ENCODE data around the gene MAEA. TPM values are rescaled to one million over a fixed set of nuclear protein-coding genes. Genes with fewer than 3 reads are reported as not detected.
A peak's percentile ranks its signal among the peaks of the same experiment; 100 is the strongest.

MAEA gene
- total and polyA plus RNA-seq, 9 of the 15 experiments (the other 6 are each of a cell fraction or from before 2014, with no cell fraction given), result 2.1 to 86.5 (median 45.0) TPM

DNA sequence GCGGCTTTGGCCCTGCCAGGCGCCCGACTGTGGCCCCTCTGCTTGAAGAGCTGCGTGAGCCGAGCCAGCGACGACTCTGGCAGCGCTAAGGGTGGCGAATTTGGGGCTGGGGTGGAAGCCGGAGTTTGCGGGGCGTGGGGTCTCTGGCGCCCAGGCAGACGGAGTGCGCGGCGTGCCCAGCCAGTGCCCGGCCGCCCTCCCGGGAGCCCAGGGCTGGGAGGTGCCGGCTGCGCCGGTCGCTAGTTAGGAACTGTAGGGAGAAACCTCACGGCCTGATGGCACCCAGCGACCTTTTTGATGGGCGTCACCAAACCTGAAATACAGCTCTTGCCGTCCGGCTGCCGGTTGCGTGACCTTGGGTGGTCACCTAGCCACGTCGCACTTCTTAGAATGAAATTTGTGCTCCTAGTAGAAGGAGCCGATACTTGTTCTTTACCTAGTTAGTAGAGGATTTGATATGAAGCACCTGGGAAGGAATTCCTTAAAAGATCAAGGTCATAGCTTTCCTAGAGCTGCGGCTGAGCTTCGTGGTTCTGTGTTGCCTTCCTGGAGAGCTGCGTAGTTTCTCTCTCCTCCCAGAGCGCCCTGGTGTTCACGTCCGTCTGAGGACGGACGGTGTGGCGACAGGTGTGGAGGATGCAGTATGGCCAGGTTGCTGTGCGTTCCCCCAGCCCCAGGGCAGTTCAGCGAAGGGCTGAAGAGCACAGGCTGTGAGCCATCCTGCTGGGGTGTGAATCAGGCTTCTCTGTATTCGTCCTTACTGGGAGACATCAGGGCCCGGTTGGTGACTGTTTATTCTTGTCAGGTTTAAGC is 680 bp downstream of the MAEA start:
- TSS peak; percentile 53 for BruUV-seq (replicated peaks)
- peak overlapping the region; percentile 88 for H3K27ac ChIP-seq (ENCODE audit: extremely low read depth, low read depth, low read length)
- peaks cover 40% of the 10 kb centered on the region; the same call in 2 of the 3 replicates for H3K36me3 ChIP-seq (ENCODE audit: control insufficient read depth, insufficient read depth, low read length)
- ChIA-PET POLR2A (interaction anchor here (0.7 to 2.4 kb wide), 11 partner anchors 9 to 174 kb away, joined by 3 to 30 read pairs (median 4); partner anchors contain the start of gene UVSSA), CTCF (ENCODE audit: low intra/inter-chr PET ratio) (interaction anchor here (0.6 kb wide), 1 partner anchor 219 kb away, joined by 3 read pairs; no protein-coding TSS in a partner anchor)
- H3K4me3 ChIP-seq, result peak overlapping the region; percentile 95
- in situ Hi-C loops (cut with MboI) (no loop called here), intact Hi-C loops (cut with micrococcal nuclease) (no loop called here)
- DNase-seq (ENCODE audit: extremely low read depth in 1 of 4, low spot score in 3 of 4) (peak in 3 of 4 experiments; percentile 20 to 53 (median 41)), FAIRE-seq (peak; percentile 66), ATAC-seq (peak; percentile 35)
- H3K9me3 ChIP-seq (replicated peaks; ENCODE audit: control insufficient read depth, insufficient read depth, low read depth, low read length), result 0 out of 2 replicates have a peak, but pooled peaks cover 2% of the 10 kb centered on the region
- H3K4me1 ChIP-seq (replicated peaks in 1 of 2; ENCODE audit: control insufficient read depth in 2 of 2, insufficient read depth in 2 of 2, low read length in 2 of 2), result peaks cover 11 to 47% of the 10 kb centered on the region in 2 experiments; a peak in 4 of 5 replicates
- no peaks in the 10 kb centered on the region for H3K9me1 ChIP-seq (ENCODE audit: control insufficient read depth, insufficient read depth, low read length)
- peaks cover 37% of the 10 kb centered on the region for H4K20me1 ChIP-seq (replicated peaks; ENCODE audit: control insufficient read depth, insufficient read depth, low read length)
- H3K4me2 ChIP-seq (ENCODE audit: insufficient read depth, low read length), result peak overlapping the region; percentile 99
- 0% methylated on average over 41 of the region's 47 CpGs for WGBS (ENCODE audit: insufficient coverage, low coverage, missing lambda C conversion rate)
- peaks cover 61% of the 10 kb centered on the region for H3K79me2 ChIP-seq (ENCODE audit: control insufficient read depth, insufficient read depth, low read length)
- H2AFZ ChIP-seq (ENCODE audit: low read depth, low read length), result peak overlapping the region; percentile 80; the same call in 1 of the 2 replicates
- peak overlapping the region; percentile 92 to 99 for H3K9ac ChIP-seq (ENCODE audit: insufficient read depth in 1 of 2, low read depth in 2 of 2, low read length in 2 of 2)
- H3K27me3 ChIP-seq (ENCODE audit: control insufficient read depth in 2 of 2, insufficient read depth in 2 of 2, low read length in 2 of 2), result no peaks in the 10 kb centered on the region; a peak in 1 of 5 replicates
- TF ChIP-seq ZNF668 (CRISPR knock-in tag; IDR thresholded peaks at IDR 0.05) (no peak), SREBF1 (IDR thresholded peaks at IDR 0.05; ENCODE audit: borderline replicate concordance, low read depth, low read length) (no peak), ZSCAN32 (CRISPR knock-in tag; IDR thresholded peaks at IDR 0.05) (no peak), ILK (tag; IDR thresholded peaks at IDR 0.05; ENCODE audit: borderline replicate concordance, low read depth) (no peak), ZC3H4 (CRISPR knock-in tag; IDR thresholded peaks at IDR 0.05; ENCODE audit: borderline replicate concordance) (peak; percentile 48; the same call in 1 of the 2 replicates), ZNF316 (IDR thresholded peaks at IDR 0.05) (no peak), SAP30 (IDR thresholded peaks at IDR 0.05; ENCODE audit: borderline replicate concordance, insufficient read depth, low read depth, low read length, poor library complexity, severe bottlenecking) (peak; percentile 65), HDAC1 (IDR thresholded peaks at IDR 0.05) (no peak), NRF1 (conservative IDR thresholded peaks at IDR 0.05 in 1 of 2, IDR thresholded peaks at IDR 0.05 in 1 of 2) (no peak), MYNN (IDR thresholded peaks at IDR 0.05) (0 out of 2 replicates have a peak, but pooled peaks have one; percentile 1), MYNN (CRISPR knock-in tag; IDR thresholded peaks at IDR 0.05) (no peak), ESRRA (IDR thresholded peaks at IDR 0.05; ENCODE audit: borderline replicate concordance, low read depth) (peak; percentile 80), ZNF766 (CRISPR knock-in tag; conservative IDR thresholded peaks at IDR 0.05) (0 out of 2 replicates have a peak, but pooled peaks have one; percentile 39)
- TF ChIP-seq, protein P1, sequence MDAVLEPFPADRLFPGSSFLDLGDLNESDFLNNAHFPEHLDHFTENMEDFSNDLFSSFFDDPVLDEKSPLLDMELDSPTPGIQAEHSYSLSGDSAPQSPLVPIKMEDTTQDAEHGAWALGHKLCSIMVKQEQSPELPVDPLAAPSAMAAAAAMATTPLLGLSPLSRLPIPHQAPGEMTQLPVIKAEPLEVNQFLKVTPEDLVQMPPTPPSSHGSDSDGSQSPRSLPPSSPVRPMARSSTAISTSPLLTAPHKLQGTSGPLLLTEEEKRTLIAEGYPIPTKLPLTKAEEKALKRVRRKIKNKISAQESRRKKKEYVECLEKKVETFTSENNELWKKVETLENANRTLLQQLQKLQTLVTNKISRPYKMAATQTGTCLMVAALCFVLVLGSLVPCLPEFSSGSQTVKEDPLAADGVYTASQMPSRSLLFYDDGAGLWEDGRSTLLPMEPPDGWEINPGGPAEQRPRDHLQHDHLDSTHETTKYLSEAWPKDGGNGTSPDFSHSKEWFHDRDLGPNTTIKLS (IDR thresholded peaks at IDR 0.05; ENCODE audit: borderline replicate concordance, low read depth), result 0 out of 2 replicates have a peak, but pooled peaks have one; percentile 30
- TF ChIP-seq, protein P2, sequence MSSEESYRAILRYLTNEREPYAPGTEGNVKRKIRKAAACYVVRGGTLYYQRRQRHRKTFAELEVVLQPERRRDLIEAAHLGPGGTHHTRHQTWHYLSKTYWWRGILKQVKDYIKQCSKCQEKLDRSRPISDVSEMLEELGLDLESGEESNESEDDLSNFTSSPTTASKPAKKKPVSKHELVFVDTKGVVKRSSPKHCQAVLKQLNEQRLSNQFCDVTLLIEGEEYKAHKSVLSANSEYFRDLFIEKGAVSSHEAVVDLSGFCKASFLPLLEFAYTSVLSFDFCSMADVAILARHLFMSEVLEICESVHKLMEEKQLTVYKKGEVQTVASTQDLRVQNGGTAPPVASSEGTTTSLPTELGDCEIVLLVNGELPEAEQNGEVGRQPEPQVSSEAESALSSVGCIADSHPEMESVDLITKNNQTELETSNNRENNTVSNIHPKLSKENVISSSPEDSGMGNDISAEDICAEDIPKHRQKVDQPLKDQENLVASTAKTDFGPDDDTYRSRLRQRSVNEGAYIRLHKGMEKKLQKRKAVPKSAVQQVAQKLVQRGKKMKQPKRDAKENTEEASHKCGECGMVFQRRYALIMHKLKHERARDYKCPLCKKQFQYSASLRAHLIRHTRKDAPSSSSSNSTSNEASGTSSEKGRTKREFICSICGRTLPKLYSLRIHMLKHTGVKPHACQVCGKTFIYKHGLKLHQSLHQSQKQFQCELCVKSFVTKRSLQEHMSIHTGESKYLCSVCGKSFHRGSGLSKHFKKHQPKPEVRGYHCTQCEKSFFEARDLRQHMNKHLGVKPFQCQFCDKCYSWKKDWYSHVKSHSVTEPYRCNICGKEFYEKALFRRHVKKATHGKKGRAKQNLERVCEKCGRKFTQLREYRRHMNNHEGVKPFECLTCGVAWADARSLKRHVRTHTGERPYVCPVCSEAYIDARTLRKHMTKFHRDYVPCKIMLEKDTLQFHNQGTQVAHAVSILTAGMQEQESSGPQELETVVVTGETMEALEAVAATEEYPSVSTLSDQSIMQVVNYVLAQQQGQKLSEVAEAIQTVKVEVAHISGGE (CRISPR knock-in tag; IDR thresholded peaks at IDR 0.05), result no peak
